ENCODE data around the gene HEBP2.

Gene HEBP2

GRCh38 chr6:138450445-138450844 is 46.4 kb downstream of the HEBP2 start:
- TF ChIP-seq CTCF (IDR thresholded peaks at IDR 0.05; ENCODE audit: low read depth, low read length): no peak
- DNase-seq (ENCODE audit: low read depth in 2 of 2): no peak
- no peak overlapping the region for H3K4me3 ChIP-seq (replicated peaks in 1 of 2; ENCODE audit: low read depth in 2 of 2, low read length in 2 of 2)

- no peak for DNase-seq (ENCODE audit: low read depth in 2 of 2)
- TF ChIP-seq CTCF (IDR thresholded peaks at IDR 0.05; ENCODE audit: low read depth, low read length): no peak
- H3K4me3 ChIP-seq (replicated peaks in 1 of 2; ENCODE audit: low read depth in 2 of 2, low read length in 2 of 2): no peak overlapping the region
Measured at GRCh38 chr6:138451043-138451442, 47.0 kb downstream of the HEBP2 start.

GRCh38 chr6:138454981-138455706 is 51.1 kb downstream of the HEBP2 start:
- no peak for TF ChIP-seq CTCF (IDR thresholded peaks at IDR 0.05; ENCODE audit: low read depth, low read length)
- no peak overlapping the region for H3K4me3 ChIP-seq (replicated peaks in 1 of 2; ENCODE audit: low read depth in 2 of 2, low read length in 2 of 2)
- DNase-seq (ENCODE audit: low read depth in 2 of 2): peak in 1 of 2 donors; percentile 31

- no peak overlapping the region for H3K4me3 ChIP-seq (replicated peaks in 1 of 2; ENCODE audit: low read depth in 2 of 2, low read length in 2 of 2)
- peak; percentile 2 to 58 for DNase-seq (ENCODE audit: low read depth in 2 of 2)
- no peak for TF ChIP-seq CTCF (IDR thresholded peaks at IDR 0.05; ENCODE audit: low read depth, low read length)
Measured at GRCh38 chr6:138455746-138456400, 51.9 kb downstream of the HEBP2 start.

GRCh38 chr6:138456401-138456790 is 52.4 kb downstream of the HEBP2 start:
- no peak for DNase-seq (ENCODE audit: low read depth in 2 of 2)

GRCh38 chr6:138461647-138462046 is 57.6 kb downstream of the HEBP2 start:
- H3K4me3 ChIP-seq (replicated peaks in 1 of 2; ENCODE audit: low read depth in 2 of 2, low read length in 2 of 2): no peak overlapping the region
- TF ChIP-seq CTCF (IDR thresholded peaks at IDR 0.05; ENCODE audit: low read depth, low read length): no peak
- DNase-seq (ENCODE audit: low read depth in 2 of 2): no peak

More at GRCh38 chr6:138456401-138456790, 52.4 kb downstream of the HEBP2 start:
- no peak overlapping the region for H3K4me3 ChIP-seq (replicated peaks in 1 of 2; ENCODE audit: low read depth in 2 of 2, low read length in 2 of 2)
- TF ChIP-seq CTCF (IDR thresholded peaks at IDR 0.05; ENCODE audit: low read depth, low read length): no peak
